H7 (cell line): Measurements from ENCODE around the gene DRG1. TPM values are rescaled to one million over a fixed set of nuclear protein-coding genes. Genes with fewer than 3 reads are reported as not detected.
"Not testable (repeated sequence)": the region's sequence is repeated elsewhere in the genome, so short reads cannot be mapped to it uniquely, and the experiment has no call there.

Experiments
- DNase-seq: peaks from one replicate; pipeline ENCODE4 v3.0.0; 2012
- H3K27me3 ChIP-seq: 2 replicates; pipeline ENCODE4 v1.6.0; 2011; ENCODE audit warnings: mild to moderate bottlenecking, low read length; ENCODE audit not compliant: control insufficient read depth, insufficient read depth
- H3K36me3 ChIP-seq: replicated peaks from 2 replicates; pipeline ENCODE4 v1.5.1; 2011; ENCODE audit warnings: low read length; ENCODE audit not compliant: control insufficient read depth, insufficient read depth
- H3K4me3 ChIP-seq: 2 replicates; pipeline ENCODE4 v1.5.1; 2011; ENCODE audit warnings: low read depth, mild to moderate bottlenecking, control low read depth, low read length, moderate library complexity; ENCODE audit not compliant: insufficient read depth
- total RNA-seq: library from RNA; depleted of rRNA; stranded (reverse); fragments of >200 nt; shearing (Covaris generic); gene quantifications from 2 replicates; pipeline ENCODE4 v1.2.3, GENCODE V29; 2014

The DRG1 gene
- total RNA-seq, 1 experiment from 2014 or later, result 99.9 TPM

DNA sequence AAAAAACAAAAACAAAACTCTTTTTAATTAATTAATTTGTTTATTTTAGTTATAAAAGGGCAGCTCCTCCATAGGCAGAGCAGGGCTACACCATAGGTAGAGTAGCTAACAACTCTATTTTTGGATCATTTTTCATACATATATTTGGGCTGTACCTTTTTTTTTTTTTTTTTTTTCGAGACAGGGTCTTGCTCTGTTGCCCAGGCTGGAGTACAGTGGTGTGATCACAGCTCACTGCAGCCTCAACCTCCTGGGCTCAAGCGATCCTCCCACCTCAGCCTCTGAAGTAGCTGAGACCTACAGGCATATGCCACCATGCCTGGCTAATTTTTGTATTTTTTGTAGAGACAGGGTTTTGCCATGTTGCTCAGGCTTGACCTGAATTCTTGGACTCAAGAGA, 2.9 kb downstream of the DRG1 start:
- DNase-seq, H3K36me3 ChIP-seq, H3K27me3 ChIP-seq, H3K4me3 ChIP-seq: not testable (repeated sequence)

DNA sequence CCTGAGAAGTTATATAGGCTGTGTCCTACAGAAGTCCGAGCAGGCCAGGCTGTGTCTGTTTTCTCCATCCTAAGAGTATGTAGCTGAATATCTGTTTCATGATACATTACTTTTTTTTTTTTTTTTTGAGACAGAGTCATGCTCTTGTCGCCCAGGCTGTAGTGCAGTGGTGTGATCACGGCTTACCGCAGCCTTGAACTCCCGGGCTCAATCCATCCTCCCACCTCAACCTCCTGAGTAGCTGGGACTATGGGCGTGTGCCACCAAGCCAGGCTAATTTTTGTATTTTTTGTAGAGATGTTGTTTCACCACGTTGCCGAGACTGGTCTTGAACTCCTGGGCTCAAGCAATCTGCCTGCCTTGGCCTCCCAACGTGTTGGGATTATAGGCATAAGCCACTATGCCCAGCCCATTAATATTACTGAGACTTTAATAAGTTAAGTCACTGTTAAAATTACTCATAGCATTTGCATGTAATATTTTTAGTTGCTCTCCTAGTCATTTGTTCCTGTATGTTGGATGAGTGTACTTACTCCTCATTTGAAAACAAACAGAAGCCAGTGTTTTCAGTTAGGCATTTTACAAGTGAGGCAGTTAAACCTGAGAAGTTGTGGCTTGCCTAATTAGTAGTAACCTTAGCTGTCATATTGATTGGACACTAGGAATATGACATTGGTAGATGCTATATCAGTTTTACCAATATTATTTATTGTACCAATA, 26.1 kb downstream of the DRG1 start:
- Histone ChIP-seq H3K36me3 (peaks cover 30% of the 10 kb centered on the region), H3K27me3 (no peaks in the 10 kb centered on the region), H3K4me3 (no peak overlapping the region)
- no peak for DNase-seq

DNA sequence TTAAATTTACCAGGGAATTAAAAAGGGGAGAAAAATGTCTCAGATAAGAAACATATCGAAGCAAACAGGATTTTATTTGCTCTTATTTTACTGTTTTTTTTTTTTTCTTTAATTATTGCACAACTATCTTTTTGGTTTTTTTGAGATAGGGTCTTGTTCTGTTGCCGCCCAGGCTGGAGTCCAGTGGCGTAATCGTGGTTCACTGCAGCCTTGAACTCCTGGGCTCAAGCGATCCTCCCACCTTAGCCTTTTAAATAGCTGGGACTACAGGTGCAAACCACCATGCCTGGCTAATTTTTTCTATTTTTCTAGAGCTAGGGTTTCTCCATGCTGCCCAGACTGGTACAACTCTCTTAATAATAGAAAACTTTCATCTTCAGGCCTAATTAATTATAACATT, 32.5 kb downstream of the DRG1 start:
- H3K36me3 ChIP-seq, result peaks cover 27% of the 10 kb centered on the region
- no peaks in the 10 kb centered on the region for H3K27me3 ChIP-seq
- DNase-seq, result no peak
- no peak overlapping the region for H3K4me3 ChIP-seq

DNA sequence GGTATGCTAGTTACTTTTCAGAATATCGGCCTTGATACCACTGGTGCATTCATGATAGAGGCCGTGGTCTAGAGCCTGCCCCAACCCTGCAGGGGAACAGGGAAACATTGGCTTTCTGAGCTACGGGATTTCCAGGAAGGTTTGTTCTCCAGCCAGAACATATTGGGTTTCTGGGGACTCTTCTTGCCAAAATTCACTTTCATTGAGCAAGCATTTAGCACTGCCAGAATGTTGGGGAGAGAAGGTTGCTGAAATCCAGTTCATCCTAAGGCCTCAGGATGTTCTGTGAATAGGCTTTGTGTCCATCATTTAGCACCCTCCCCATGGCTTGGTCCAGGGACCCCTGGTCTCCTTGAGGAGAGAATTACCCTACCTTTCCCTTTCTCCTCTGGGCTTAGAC, 36.7 kb downstream of the DRG1 start:
- H3K4me3 ChIP-seq, result no peak overlapping the region
- no peaks in the 10 kb centered on the region for H3K27me3 ChIP-seq
- DNase-seq, result no peak
- H3K36me3 ChIP-seq, result peaks cover 30% of the 10 kb centered on the region

DNA sequence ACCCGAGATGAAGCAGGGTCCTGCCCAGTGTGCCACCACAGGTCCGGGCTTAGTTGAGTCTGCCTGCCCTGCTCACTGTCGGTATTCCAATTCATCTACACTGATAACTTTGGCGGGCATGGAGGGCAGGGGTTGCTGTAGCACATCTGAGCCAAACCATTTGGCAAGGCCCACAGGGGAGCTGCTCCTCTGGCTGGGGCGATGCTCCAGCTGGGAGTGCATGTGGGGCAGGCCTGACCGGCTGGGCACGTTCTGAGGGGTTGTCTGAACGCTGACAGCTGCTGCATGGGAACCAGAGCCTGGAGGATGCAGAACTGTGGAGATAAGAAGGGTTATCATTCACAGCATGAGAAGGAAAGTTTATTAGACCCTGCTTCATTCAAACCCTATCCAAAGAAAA, 40.4 kb downstream of the DRG1 start:
- peaks cover 33% of the 10 kb centered on the region for H3K36me3 ChIP-seq
- DNase-seq, result no peak
- H3K27me3 ChIP-seq, result no peaks in the 10 kb centered on the region
- H3K4me3 ChIP-seq, result no peak overlapping the region

DNA sequence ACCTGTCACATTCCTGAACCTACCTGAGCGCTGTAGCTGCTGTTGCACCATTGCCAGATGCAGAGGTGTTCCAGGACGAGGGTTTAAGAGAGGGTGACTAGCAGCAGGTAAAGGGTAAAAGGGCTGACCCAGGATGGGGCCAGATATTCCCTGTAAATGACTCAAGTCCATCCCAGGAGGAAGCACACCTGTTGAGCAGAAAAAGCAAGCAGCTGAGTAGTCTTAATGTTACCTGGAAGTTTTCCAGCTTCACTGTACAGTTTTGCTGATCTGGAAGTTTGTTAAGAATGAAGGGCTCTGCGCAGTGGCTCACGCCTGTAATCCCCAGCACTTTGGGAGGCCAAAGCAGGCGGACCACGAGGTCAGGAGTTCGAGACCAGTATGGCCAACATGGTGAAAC, 41.3 kb downstream of the DRG1 start:
- H3K27me3 ChIP-seq, result no peaks in the 10 kb centered on the region
- H3K4me3 ChIP-seq, result no peak overlapping the region
- no peak for DNase-seq
- H3K36me3 ChIP-seq, result peaks cover 30% of the 10 kb centered on the region

DNA sequence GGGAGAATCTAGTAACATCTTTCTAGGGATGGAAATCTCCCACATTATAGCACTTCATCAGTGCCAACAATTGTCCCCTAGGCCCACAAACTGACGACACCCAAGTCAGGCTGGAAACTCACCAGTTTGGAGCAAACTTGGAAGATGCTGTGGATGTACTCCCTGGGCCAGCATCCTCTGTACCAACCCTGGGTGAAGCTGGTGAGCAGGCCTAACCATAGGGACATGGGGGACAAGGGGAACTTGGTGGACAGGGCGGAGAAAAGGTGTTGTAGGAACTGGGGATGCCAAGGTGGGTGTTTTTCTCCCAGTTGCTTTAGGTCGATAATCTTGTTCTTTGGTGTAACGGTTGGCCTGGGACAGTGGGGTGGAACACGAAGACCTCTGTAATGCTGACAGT, 42.2 kb downstream of the DRG1 start:
- Histone ChIP-seq H3K36me3 (peaks cover 23% of the 10 kb centered on the region), H3K27me3 (no peaks in the 10 kb centered on the region), H3K4me3 (no peak overlapping the region)
- DNase-seq, result no peak

DNA sequence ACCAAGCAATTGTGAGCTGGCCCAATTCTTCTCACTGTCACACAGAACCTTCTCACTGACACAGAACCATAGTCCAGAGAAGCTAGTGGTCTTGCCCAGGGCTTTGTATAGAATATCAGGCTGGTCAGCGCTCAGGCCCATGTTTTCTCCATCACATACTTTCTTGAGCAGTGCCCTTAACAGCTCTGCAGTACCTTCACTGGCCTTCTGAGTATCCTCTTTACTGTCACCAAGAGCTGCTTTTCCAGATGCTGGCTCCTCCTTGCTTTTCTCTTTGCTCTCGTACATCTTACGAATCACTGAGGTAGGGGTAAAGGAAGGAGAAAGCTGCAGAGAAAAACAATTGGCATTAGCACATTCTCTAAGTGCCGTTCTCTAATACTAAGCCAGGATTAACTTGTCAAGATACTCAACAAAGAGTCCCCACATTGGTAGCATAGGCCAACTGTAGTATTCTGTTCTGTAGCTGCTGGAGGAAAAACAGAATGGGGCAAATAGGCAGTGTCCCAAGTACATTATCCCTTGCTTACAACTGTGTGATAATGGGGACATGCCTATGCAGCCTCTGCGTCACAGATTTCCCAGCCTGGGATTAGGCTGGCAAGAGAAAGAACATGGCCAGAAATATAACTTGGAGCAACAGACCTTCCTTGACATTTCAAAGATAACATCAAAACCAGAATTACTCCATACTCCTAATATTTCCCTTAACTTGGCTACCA, 43.5 kb downstream of the DRG1 start:
- H3K36me3 ChIP-seq, result peaks cover 24% of the 10 kb centered on the region
- H3K27me3 ChIP-seq, result no peaks in the 10 kb centered on the region
- peak; percentile 21 for DNase-seq
- H3K4me3 ChIP-seq, result no peak overlapping the region

DNA sequence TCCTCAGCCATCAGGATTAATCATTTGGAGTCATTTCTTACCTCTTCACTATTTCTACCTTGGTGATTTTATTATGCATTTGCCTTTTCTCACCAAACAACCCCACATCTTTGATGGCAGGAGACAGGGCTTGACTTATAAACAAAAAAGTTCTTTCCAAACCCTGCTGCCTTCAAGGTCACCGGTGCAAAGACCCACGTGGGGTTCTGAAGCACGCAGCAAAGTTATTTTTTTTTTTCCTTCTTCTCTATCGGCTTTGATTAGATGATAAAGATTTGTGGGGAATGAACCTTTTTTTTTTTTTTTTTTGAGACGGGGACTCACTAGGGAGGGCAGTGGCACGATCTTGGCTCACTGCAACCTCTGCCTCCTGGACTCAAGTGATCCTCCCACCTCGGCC, 44.1 kb downstream of the DRG1 start:
- no peak for DNase-seq
- peaks cover 26% of the 10 kb centered on the region for H3K36me3 ChIP-seq

DNA sequence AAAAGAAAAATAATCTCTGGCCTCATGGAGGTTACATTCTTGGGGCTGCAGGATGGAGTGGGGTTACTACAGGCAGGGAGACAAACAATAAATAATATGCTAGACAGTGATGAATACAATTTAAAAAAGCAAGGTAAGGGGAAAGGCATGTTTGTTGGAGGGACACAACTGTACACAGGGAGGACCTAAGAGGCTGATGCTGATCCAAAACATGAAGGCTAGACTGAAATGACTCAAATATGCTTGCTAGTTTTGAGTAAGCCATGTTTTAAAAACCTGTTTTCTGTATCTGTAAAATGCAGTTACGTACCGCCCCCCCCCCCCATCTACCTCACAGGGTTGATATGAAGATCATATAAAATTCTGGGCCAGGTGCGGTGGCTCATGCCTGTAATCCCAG, 46.2 kb downstream of the DRG1 start:
- peaks cover 17% of the 10 kb centered on the region for H3K36me3 ChIP-seq
- DNase-seq, result no peak
- no peak overlapping the region for H3K4me3 ChIP-seq
- H3K27me3 ChIP-seq, result no peaks in the 10 kb centered on the region

More for the DNA sequence above, 44.1 kb downstream of the DRG1 start:
- H3K4me3 ChIP-seq, result no peak overlapping the region
- H3K27me3 ChIP-seq, result no peaks in the 10 kb centered on the region

DNA sequence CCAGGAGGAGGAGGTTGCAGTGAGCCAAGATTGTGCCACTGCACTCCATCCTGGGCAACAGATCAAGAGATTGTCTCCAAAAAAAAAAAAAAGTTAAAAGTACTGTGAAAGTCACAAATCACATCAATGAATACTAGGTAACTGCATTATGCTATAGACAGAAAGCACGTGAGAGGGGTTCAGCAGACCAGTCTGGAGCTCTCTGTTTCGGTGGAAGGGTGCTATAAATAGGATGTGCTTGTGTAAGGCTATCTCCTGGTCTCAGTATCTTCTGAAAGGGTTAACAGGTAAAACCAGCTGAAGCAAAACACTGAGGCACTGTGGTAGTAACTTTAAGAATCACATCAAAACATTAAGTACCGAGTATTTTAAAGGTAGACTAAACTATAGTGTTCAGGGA, 46.8 kb downstream of the DRG1 start:
- Histone ChIP-seq H3K36me3 (peaks cover 16% of the 10 kb centered on the region), H3K27me3 (no peaks in the 10 kb centered on the region), H3K4me3 (no peak overlapping the region)
- no peak for DNase-seq

DNA sequence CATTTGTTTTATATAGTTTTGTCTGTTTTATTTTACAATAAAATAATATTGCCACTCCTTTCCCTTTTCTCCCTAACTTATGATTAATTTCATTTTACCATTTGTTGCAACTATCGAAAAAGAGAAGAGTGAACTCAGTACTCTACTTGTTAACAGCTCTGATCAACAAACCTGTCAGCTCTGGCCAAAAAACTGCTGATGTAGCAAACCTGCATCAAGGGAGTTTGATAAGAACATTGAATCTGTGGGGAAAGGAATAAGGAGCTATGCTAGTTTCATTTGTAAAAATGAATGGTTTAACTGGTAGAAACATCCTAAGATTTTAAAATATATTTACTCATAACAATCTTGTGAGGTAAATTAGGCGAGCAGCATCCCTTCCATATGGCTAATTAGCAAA, 47.4 kb downstream of the DRG1 start:
- Histone ChIP-seq H3K27me3 (no peaks in the 10 kb centered on the region), H3K4me3 (no peak overlapping the region), H3K36me3 (peaks cover 12% of the 10 kb centered on the region)
- DNase-seq, result no peak

DNA sequence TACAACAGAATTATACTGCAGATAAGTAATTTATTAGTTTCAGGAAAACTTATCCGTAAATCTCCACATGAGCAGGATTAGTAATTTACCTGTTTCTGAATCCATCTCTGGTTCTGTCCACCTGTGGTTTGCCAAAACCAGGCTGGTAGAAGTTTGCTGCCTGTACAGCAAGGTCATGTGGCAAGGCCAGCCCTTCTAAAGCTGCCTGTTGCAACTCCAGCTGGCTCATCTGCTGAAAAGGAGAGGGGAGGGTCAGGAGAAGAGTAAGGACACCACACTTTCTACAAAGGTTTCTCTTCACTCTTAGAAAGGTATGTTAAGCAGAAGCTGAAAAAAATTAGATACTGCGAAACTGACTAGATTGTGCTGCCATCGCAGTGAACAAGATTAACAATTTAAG, 47.9 kb downstream of the DRG1 start:
- no peak for DNase-seq
- Histone ChIP-seq H3K27me3 (no peaks in the 10 kb centered on the region), H3K4me3 (no peak overlapping the region), H3K36me3 (peaks cover 8% of the 10 kb centered on the region)

DNA sequence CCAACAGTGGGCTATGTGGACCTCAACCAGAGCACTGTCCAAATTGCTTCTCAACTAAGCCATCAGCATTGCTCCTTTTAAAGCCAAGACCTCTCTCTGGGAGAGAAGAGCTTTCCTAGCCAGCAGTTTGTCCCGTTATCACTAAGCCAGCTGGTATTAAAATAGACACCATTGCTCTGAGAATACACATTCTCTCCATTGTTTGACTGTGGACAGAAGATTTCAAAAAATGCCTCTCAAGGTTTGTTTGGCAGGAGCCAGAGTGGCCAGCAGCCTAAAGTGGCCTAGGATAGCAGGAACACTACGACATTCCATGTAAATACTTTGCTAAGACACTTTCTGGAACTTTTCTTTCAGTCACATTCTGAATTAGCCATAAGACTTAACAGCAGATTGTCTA, 49.0 kb downstream of the DRG1 start:
- DNase-seq, result no peak
- peaks cover 3% of the 10 kb centered on the region for H3K36me3 ChIP-seq
- no peak overlapping the region for H3K4me3 ChIP-seq
- no peaks in the 10 kb centered on the region for H3K27me3 ChIP-seq

DNA sequence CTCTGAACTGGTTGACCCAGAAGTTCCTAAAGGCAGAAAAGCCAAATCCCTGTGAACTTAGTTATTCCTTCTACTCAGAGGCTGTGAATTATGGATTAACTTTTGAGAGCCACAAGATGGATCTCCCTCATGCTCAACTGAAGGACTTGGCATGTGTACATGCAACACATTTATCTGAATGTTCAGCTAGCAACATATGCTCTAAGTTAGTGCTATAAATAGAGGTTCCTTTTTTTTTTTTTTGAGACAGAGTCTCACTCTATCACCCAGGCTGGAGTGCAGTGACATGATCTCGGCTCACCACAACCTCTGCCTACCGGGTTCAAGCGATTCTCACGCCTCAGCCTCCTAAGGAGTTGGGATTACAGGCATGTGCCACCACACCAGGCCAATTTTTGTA, 50.1 kb downstream of the DRG1 start:
- no peak for DNase-seq
- H3K36me3 ChIP-seq, result peaks cover 5% of the 10 kb centered on the region
- no peak overlapping the region for H3K4me3 ChIP-seq
- no peaks in the 10 kb centered on the region for H3K27me3 ChIP-seq
